AG04449 (cell line): ENCODE measurements around the gene CHKB.

Experiments
- CTCF ChIA-PET: fragments of 350-600 bp; formaldehyde crosslinking; extraction: SDS; loops from one replicate; lab custom pipeline; 2021; ENCODE audit warnings: antibody characterized with exemption; lab: Yijun Ruan, JAX
- POLR2A ChIA-PET: fragments of 400-600, 350-600 bp; formaldehyde crosslinking; extraction: SDS; loops from one replicate; lab custom pipeline; 2020; ENCODE audit warnings: antibody characterized with exemption, inconsistent platforms; lab: Yijun Ruan, JAX
- DNase-seq: peaks from one replicate; pipeline ENCODE4 v3.0.0-alpha.2; 2010; ENCODE audit warnings: low read depth, low spot score
- H3K4me3 ChIP-seq: 2 replicates; pipeline ENCODE4 v1.5.1; 2011; ENCODE audit warnings: low read depth, mild to moderate bottlenecking, control low read depth, low read length
- TF ChIP-seq, protein P1 (sequence below): IDR thresholded peaks from one replicate; pipeline ENCODE4 v1.5.1; 2011; ENCODE audit warnings: mild to moderate bottlenecking, moderate library complexity, low read length, control low read depth, inconsistent platforms; ENCODE audit not compliant: insufficient read depth; ENCODE audit errors: missing control alignments

Gene CHKB

DNA sequence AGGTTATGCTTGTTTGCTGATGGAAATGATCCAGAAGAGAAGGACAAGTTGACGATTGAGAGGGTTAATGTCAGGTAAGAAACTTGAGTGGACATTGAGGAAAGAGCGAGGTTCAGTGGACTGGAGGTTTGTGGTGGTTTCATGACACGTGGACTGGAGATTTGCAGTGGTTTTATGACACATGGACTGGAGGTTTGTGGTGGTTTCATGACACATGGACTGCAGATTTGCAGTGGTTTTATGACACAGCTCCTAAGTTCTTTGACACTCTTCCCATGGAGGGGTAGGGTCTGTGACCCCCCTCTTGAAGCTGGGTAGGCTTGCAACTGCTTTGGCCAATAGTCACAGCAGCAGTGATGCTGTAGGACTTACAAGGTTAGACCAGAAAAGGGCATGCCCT is 12.5 kb upstream of the CHKB start:
- H3K4me3 ChIP-seq: no peak overlapping the region
- ChIA-PET CTCF (no interaction called here), POLR2A (no interaction called here)
- TF ChIP-seq, protein P1, sequence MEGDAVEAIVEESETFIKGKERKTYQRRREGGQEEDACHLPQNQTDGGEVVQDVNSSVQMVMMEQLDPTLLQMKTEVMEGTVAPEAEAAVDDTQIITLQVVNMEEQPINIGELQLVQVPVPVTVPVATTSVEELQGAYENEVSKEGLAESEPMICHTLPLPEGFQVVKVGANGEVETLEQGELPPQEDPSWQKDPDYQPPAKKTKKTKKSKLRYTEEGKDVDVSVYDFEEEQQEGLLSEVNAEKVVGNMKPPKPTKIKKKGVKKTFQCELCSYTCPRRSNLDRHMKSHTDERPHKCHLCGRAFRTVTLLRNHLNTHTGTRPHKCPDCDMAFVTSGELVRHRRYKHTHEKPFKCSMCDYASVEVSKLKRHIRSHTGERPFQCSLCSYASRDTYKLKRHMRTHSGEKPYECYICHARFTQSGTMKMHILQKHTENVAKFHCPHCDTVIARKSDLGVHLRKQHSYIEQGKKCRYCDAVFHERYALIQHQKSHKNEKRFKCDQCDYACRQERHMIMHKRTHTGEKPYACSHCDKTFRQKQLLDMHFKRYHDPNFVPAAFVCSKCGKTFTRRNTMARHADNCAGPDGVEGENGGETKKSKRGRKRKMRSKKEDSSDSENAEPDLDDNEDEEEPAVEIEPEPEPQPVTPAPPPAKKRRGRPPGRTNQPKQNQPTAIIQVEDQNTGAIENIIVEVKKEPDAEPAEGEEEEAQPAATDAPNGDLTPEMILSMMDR: no peak
- no peak for DNase-seq

DNA sequence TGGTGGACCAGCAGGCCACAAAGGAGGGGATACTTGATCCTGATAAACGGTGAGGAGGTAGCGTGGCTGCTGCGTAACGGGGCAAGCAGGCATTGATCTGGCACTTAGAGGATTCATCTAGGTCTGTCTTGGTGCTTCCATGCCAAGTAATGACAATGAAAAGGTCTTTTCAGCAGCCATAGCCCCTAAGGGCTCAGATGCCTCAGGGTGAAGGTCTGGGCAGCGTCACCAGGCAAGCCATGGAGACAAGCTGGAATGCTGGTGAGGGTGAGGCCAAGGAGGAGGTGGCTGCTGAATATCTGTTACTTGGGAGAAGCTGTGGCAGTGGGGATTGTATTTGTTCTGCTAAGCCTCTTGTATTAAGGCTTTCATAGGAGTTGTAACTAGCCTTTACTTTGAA is 4.8 kb upstream of the CHKB start:
- DNase-seq: no peak
- ChIA-PET CTCF (interaction anchor here (1.9 kb wide), 1 partner anchor 25 kb away, joined by 8 read pairs; the partner anchor contains the start of gene SYCE3), POLR2A (no interaction called here)
- H3K4me3 ChIP-seq: no peak overlapping the region
- TF ChIP-seq, protein P1: no peak

DNA sequence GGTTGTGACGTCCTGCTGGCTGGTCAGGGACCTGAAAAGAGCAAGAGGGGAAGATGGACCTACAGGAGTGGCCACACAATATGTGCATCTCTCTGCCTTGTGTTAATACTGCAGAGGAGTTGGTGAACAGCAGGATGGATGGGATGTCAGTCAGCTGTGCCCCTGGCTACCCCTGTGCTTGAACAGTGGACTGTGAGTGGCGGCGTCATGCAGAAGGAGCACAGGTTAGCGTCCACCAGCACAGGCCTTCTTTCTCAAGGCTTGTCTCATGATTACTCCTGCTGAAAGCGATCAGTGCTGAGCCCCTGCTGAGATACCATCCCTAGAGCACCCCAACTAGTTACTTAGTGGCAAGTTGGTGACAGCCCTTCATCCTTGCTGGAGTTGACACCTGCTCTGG is 3.8 kb upstream of the CHKB start:
- CTCF ChIA-PET: interaction anchor here (1.9 kb wide), 1 partner anchor 24 kb away, joined by 8 read pairs; the partner anchor contains the start of gene SYCE3
- DNase-seq: no peak
- TF ChIP-seq, protein P1: no peak
- POLR2A ChIA-PET: no interaction called here
- no peak overlapping the region for H3K4me3 ChIP-seq

DNA sequence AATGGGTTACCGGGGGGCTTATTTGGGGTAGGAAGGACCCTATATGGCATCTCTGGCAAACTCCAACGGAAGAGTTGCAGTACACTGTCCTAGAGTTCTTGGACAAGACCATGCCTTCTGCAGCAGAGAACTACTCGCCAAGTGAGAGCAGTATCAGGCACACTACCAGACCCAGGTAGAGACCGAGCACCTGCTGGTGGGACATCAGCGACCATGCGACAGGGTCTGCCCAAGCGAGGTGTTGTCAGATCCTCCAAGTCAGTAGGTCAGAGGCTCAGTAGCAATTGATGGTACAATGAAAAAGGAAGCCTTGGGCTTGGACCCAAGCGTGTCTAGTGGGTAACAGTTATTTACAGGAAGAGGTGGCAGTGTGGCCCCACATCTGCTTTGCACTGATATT is 3.1 kb upstream of the CHKB start:
- H3K4me3 ChIP-seq: no peak overlapping the region
- no peak for DNase-seq
- TF ChIP-seq, protein P1: no peak
- CTCF ChIA-PET: no interaction called here
- POLR2A ChIA-PET: no interaction called here

DNA sequence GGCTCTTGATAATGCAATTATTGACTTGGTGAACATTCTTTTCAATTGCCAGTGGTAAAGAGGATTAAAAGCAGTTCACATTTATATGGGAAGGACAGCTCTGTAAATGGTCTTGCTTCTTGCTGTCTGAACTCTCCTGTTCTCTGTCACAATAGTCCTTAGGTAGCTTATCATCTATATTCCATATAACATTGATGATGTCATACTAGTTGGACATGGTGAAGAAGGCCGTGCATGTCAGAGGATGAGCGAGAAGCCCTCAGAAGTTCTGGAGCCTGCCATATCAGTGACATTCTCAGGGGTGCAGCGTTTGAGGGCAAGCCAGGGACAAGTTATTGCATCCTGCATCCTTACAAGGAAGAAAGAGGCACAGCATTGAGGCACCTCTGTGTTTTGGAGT is 2.6 kb upstream of the CHKB start:
- no peak overlapping the region for H3K4me3 ChIP-seq
- POLR2A ChIA-PET: no interaction called here
- no peak for DNase-seq
- TF ChIP-seq, protein P1: no peak
- CTCF ChIA-PET: interaction anchor here (4.8 kb wide), 1 partner anchor 22 kb away, joined by 21 read pairs; the partner anchor contains the start of gene SYCE3

DNA sequence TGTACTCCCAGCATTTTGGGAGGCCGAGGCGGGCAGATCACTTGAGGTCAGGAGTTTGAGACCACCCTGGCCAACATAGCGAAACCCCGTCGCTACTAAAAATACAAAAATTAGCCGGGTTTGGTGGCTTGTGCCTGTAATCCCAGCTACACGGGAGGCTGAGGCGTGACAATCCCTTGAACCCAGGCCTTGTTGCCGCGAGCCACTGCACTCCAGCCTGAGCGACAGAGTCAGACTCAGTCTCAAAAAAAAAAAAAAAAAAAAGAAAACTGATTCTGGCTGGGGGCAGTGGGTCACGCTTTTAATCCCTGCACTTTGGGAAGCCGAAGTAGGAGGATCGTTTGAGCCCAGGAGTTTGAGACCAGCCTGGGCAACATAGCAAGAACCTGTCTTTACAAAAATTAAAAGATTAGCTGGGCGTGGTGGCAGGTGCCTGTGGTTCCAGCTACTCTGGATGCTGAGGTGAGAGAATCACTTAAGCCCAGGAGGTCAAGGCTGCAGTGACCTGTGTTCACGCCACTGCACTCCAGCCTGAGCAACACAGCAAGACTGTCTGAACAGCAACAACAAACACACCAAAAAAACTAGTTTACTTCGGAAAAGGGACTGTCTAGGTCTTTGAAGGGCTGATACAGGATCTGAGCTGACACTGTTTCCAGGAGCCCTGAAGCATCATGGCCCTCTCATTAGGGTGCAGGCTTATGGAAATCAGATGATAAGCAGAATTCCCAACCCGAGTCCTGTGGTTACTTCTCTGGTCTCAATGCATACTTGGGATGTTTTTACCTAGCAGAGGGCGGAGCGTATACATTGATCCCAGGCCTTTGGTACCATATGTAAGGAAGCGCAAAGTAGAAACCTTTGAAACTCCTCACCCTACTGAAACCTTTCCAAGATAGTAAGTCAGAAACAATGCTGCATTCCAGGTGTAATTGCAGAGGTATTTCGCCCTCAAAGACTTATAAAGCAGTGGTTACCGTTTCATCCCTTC is 1.8 kb upstream of the CHKB start:
- TF ChIP-seq, protein P1: no peak
- no peak overlapping the region for H3K4me3 ChIP-seq
- CTCF ChIA-PET: interaction anchor here (1.5 to 4.8 kb wide), 3 partner anchors 22 to 59 kb away, joined by 4 to 21 read pairs (median 7); partner anchors contain the start of genes SCO2 and SYCE3

More for the DNA sequence above, 1.8 kb upstream of the CHKB start:
- POLR2A ChIA-PET: interaction anchor here (0.6 to 1.1 kb wide), 2 partner anchors 9 to 59 kb away, joined by 3 read pairs; partner anchors contain the start of gene SCO2
- DNase-seq: no peak
